VCaP (cell line): ENCODE data around the gene TICRR.

Source experiments
- H3K27ac ChIP-seq: fragments of 450-650 bp; 2 replicates; pipeline ENCODE4 v1.5.1; 2017
- CTCF ChIP-seq: fragments of 450-650 bp; conservative IDR thresholded peaks from 2 replicates; pipeline ENCODE4 v1.5.1; 2017; ENCODE audit warnings: mild to moderate bottlenecking, moderate library complexity

Gene TICRR

GRCh38 chr15:89673165-89673512 is 97.9 kb downstream of the TICRR start:
- H3K27ac ChIP-seq = no peak overlapping the region
- TF ChIP-seq CTCF = no peak; the same call in 1 of the 2 replicates

GRCh38 chr15:89674526-89674925 is 99.3 kb downstream of the TICRR start:
- TF ChIP-seq CTCF = no peak
- H3K27ac ChIP-seq = no peak overlapping the region

GRCh38 chr15:89675606-89676005 is 100.3 kb downstream of the TICRR start:
- H3K27ac ChIP-seq = no peak overlapping the region
- TF ChIP-seq CTCF = no peak

- TF ChIP-seq CTCF = no peak
- H3K27ac ChIP-seq = no peak overlapping the region
Measured at GRCh38 chr15:89677381-89677780, 102.1 kb downstream of the TICRR start.
